ENCODE results near the gene BUB1B. TPM values are rescaled to one million over a fixed set of nuclear protein-coding genes. Genes with fewer than 3 reads are reported as not detected.

BUB1B gene
- total RNA-seq, 4 donors from 2014 or later: 4.1 to 22.3 (median 7.4) TPM

DNA sequence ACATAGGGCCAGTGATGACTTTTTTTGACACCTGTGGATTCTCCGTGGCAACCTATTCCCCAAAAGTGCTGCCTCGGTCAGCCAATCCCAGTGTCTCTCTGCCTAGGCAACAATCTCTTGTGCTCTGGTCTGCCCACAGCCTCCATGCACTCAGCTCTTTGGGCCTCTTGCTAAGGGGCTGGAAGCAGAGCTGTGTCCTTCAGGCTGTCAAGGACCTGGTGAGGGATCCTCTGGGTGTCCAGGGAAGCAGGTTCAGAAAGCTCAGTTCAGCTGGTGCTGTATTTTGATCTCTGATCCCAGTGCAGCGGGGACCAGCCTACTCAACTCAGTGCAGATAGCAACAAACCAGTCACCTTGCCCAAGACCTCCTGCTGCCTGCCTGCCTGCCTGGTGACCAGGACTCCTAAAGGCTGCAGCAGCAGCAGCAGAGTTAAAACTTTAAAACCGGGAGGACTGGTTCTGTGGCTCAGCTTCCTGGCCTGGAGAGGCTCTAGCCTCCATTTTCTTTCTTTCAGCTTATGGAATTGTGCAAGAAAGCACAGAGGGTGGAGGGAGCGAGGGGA lies 84.2 kb downstream of the BUB1B start:
- Histone ChIP-seq H3K27ac (peak overlapping the region; percentile 82 to 94 (median 84)), H3K4me1 (peaks cover 50 to 98% (median 52%) of the 10 kb centered on the region in 3 donors), H3K27me3 (peaks cover 0 to 6% (median 0%) of the 10 kb centered on the region in 4 donors), H3K36me3 (peaks cover 0 to 15% (median 0%) of the 10 kb centered on the region in 3 donors), H3K9me3 (no peaks in the 10 kb centered on the region), H3K4me3 (no peak overlapping the region)
- no peak for TF ChIP-seq CTCF (IDR thresholded peaks at IDR 0.05)
- peak in 1 of 4 donors; percentile 19 for TF ChIP-seq POLR2A (IDR thresholded peaks at IDR 0.05)
- DNase-seq: no peak
- 53 to 63% methylated on average over 2 to 4 of the region's 5 CpGs for WGBS, 2 donors
- intact Hi-C loops (cut with DNase I): no loop called here

- Histone ChIP-seq H3K27me3 (peaks cover 0 to under 1% (median 0%) of the 10 kb centered on the region in 4 donors), H3K27ac (peak overlapping the region; percentile 82 to 94 (median 84)), H3K9me3 (no peaks in the 10 kb centered on the region), H3K36me3 (peaks cover 0 to 15% (median 0%) of the 10 kb centered on the region in 3 donors), H3K4me1 (peaks cover 50 to 100% (median 53%) of the 10 kb centered on the region in 3 donors), H3K4me3 (no peak overlapping the region)
- DNase-seq: no peak
- 76 to 78% methylated on average over 6 to 8 of the region's 9 CpGs for WGBS, 2 donors
- intact Hi-C loops (cut with DNase I): no loop called here
- TF ChIP-seq POLR2A (IDR thresholded peaks at IDR 0.05): no peak
- TF ChIP-seq CTCF (IDR thresholded peaks at IDR 0.05): no peak
Measured at GRCh38 chr15:40245666-40246450, 85.0 kb downstream of the BUB1B start.

GRCh38 chr15:40246496-40247280 lies 85.8 kb downstream of the BUB1B start:
- Histone ChIP-seq H3K36me3 (peaks cover 0 to 15% (median 0%) of the 10 kb centered on the region in 3 donors), H3K9me3 (no peaks in the 10 kb centered on the region), H3K27ac (peak overlapping the region; percentile 82 to 94 (median 84)), H3K27me3 (no peaks in the 10 kb centered on the region), H3K4me1 (peaks cover 45 to 100% (median 51%) of the 10 kb centered on the region in 3 donors), H3K4me3 (no peak overlapping the region)
- no peak for TF ChIP-seq POLR2A (IDR thresholded peaks at IDR 0.05)
- intact Hi-C loops (cut with DNase I): no loop called here
- no peak for DNase-seq
- WGBS, 2 donors: 72 to 82% methylated on average over 4 of the region's 8 CpGs

DNA sequence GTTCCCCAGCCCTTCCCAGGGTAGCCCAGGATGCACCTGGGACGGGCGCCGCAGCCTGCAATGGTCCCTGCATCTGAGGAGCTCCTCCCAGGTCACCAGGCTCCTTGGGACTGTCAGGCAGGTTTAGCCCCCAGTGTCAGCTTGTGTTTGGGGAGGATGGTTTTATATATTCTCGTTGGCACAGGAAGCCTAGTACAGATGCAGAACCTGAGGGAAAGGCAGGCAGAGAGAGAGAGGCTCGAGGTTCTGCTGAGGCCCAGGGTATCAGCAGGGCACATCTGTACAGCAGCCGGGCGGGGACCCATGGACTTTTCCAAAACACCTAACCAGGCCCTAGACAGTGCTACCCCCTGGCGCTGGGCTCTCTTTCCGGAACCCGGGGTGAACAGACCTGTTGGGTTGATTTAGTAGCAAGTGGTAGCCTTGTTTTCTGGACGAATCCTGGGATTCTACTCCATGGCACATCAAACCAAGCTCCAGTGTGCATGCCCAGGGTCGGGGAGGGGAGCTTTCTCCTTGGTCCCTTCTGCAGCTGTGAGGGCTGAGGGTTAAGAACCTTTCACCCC lies 86.6 kb downstream of the BUB1B start:
- no peaks in the 10 kb centered on the region for H3K9me3 ChIP-seq
- 76 to 82% methylated on average over 7 to 10 of the region's 12 CpGs for WGBS, 2 donors
- peaks cover 0 to 15% (median 0%) of the 10 kb centered on the region in 3 donors for H3K36me3 ChIP-seq
- intact Hi-C loops (cut with DNase I): no loop called here
- no peak overlapping the region for H3K4me3 ChIP-seq
- H3K4me1 ChIP-seq: peaks cover 47 to 100% (median 51%) of the 10 kb centered on the region in 3 donors
- TF ChIP-seq POLR2A (IDR thresholded peaks at IDR 0.05) (no peak), CTCF (IDR thresholded peaks at IDR 0.05) (no peak)
- peaks cover 0 to 8% (median 0%) of the 10 kb centered on the region in 4 donors for H3K27me3 ChIP-seq
- no peak for DNase-seq
- H3K27ac ChIP-seq: peak overlapping the region in 3 of 4 donors; percentile 82 to 94 (median 84)
